H1 (cell line): Measurements from ENCODE around the gene ASCL2. TPM values are rescaled to one million over a fixed set of nuclear protein-coding genes. Genes with fewer than 3 reads are reported as not detected.

ENCODE experiments used
- CTCF ChIA-PET: fragments of 300-600 bp; sonication (Branson Sonifier 250); formaldehyde crosslinking; loops from one replicate; lab custom pipeline; 2021; ENCODE audit not compliant: partially characterized antibody; lab: Charles Lee
- POLR2A ChIA-PET: fragments of 300-600 bp; sonication (Branson Sonifier 250); formaldehyde crosslinking; loops from one replicate; lab custom pipeline; 2021; ENCODE audit warnings: inconsistent platforms; ENCODE audit not compliant: partially characterized antibody; lab: Charles Lee
- DNase-seq, 2 experiments: peaks; one replicate each; pipeline versions ENCODE4 v3.0.0 to v3.0.0-alpha.2; 2010 to 2022; ENCODE audit warnings: low spot score in 2 of 2, low read depth in 1 of 2, mixed read lengths in 1 of 2
- FAIRE-seq: peaks from 2 replicates; lab custom pipeline; 2011; peaks lifted over from hg19 to GRCh38; lab: Jason Lieb, UNC
- H2AFZ ChIP-seq: 2 replicates; pipeline ENCODE4 v1.8.1; 2012; ENCODE audit warnings: low read length, inconsistent platforms
- H2AK5ac ChIP-seq: 2 replicates; pipeline ENCODE4 v1.6.1; 2013; ENCODE audit warnings: low read depth, low read length
- H2BK120ac ChIP-seq: replicated peaks from 2 replicates; pipeline ENCODE3; 2013; ENCODE audit warnings: low read depth, low read length, inconsistent platforms
- H2BK12ac ChIP-seq: 2 replicates; pipeline ENCODE4 v1.6.1; 2013; ENCODE audit warnings: low read depth, low read length
- H2BK15ac ChIP-seq: 2 replicates; pipeline ENCODE4 v1.6.1; 2013; ENCODE audit warnings: low read length
- H2BK20ac ChIP-seq: 2 replicates; pipeline ENCODE4 v1.6.1; 2013; ENCODE audit warnings: low read length
- H2BK5ac ChIP-seq: 2 replicates; pipeline ENCODE4 v1.6.1; 2013; ENCODE audit warnings: low read depth, low read length
- H3K14ac ChIP-seq: 2 replicates; pipeline ENCODE4 v1.6.1; 2013; ENCODE audit warnings: inconsistent platforms; ENCODE audit not compliant: insufficient read length
- H3K18ac ChIP-seq: 2 replicates; pipeline ENCODE4 v1.6.1; 2013; ENCODE audit warnings: low read length; ENCODE audit errors: extremely low read depth
- H3K23ac ChIP-seq: 2 replicates; pipeline ENCODE4 v1.6.1; 2013; ENCODE audit warnings: inconsistent platforms; ENCODE audit not compliant: insufficient read length
- H3K23me2 ChIP-seq: 2 replicates; pipeline ENCODE4 v1.6.1; 2013; ENCODE audit warnings: low read depth, low read length
- H3K27ac ChIP-seq: 2 replicates; pipeline ENCODE4 v1.6.1; 2011; ENCODE audit warnings: low read depth, low read length, inconsistent platforms
- H3K27me3 ChIP-seq, 4 experiments: replicated peaks in 1 of 4; 1 replicate in 1 of 4; 2 replicates in 3 of 4; pipeline versions ENCODE4 v1.6.1 to v1.8.1; 2011 to 2013; ENCODE audit warnings: low read length in 3 of 4, mild to moderate bottlenecking in 3 of 4, inconsistent platforms in 2 of 4, mixed read lengths in 2 of 4, moderate library complexity in 1 of 4; ENCODE audit not compliant: control insufficient read depth in 3 of 4, insufficient read depth in 3 of 4; ENCODE audit errors: extremely low read depth in 1 of 4
- H3K36me3 ChIP-seq, 4 experiments: 2 replicates each; pipeline versions ENCODE4 v1.6.1 to v1.8.1; 2011 to 2013; ENCODE audit warnings: mild to moderate bottlenecking in 4 of 4, low read length in 3 of 4, moderate library complexity in 2 of 4, control low read depth in 1 of 4, inconsistent platforms in 1 of 4; ENCODE audit not compliant: insufficient read depth in 4 of 4, control insufficient read depth in 2 of 4
- H3K4ac ChIP-seq: replicated peaks from 2 replicates; pipeline ENCODE3; 2013; ENCODE audit warnings: low read length, low read depth, mixed read lengths, inconsistent platforms; ENCODE audit not compliant: insufficient read length
- H3K4me1 ChIP-seq, 4 experiments: replicated peaks in 1 of 4; 1 replicate in 1 of 4; 2 replicates in 3 of 4; pipeline versions ENCODE4 v1.6.1 to v1.8.1; 2011 to 2013; ENCODE audit warnings: low read length in 3 of 4, inconsistent platforms in 2 of 4, mixed read lengths in 1 of 4; ENCODE audit not compliant: insufficient read depth in 4 of 4, control insufficient read depth in 3 of 4
- H3K4me2 ChIP-seq, 2 experiments: 2 replicates each; pipeline versions ENCODE4 v1.6.1 to v1.8.1; 2011 to 2013; ENCODE audit warnings: low read depth in 2 of 2, low read length in 2 of 2, control low read depth in 1 of 2, inconsistent platforms in 1 of 2, mild to moderate bottlenecking in 1 of 2; ENCODE audit not compliant: insufficient read depth in 1 of 2
- H3K4me3 ChIP-seq, 4 experiments: fragments of 200-600, 300-600 bp in 1 of 4; sonication (generic), shearing (Covaris generic), sonication (Bioruptor Twin) in 1 of 4; 2 replicates each; pipeline versions ENCODE4 v1.5.1 to v1.8.1; 2011 to 2016; ENCODE audit warnings: low read length in 4 of 4, low read depth in 3 of 4, control low read depth in 2 of 4, inconsistent platforms in 2 of 4, mild to moderate bottlenecking in 2 of 4, mixed read lengths in 1 of 4, moderate library complexity in 1 of 4; ENCODE audit not compliant: insufficient read depth in 2 of 4; ENCODE audit errors: extremely low read depth in 1 of 4
- H3K56ac ChIP-seq: replicated peaks from 2 replicates; pipeline ENCODE3; 2013; ENCODE audit warnings: low read depth, mild to moderate bottlenecking, mixed read lengths, low read length, inconsistent platforms; ENCODE audit not compliant: insufficient read length
- H3K79me1 ChIP-seq: 2 replicates; pipeline ENCODE4 v1.6.1; 2013; ENCODE audit warnings: low read depth, low read length, control low read depth
- H3K79me2 ChIP-seq, 2 experiments: 2 replicates each; pipeline versions ENCODE4 v1.6.1 to v1.8.1; 2012 to 2013; ENCODE audit warnings: low read length in 2 of 2, mild to moderate bottlenecking in 2 of 2, inconsistent platforms in 1 of 2; ENCODE audit not compliant: insufficient read depth in 2 of 2, control insufficient read depth in 1 of 2
- H3K9ac ChIP-seq, 4 experiments: replicated peaks in 1 of 4; 1 replicate in 1 of 4; 2 replicates in 3 of 4; pipeline versions ENCODE4 v1.6.1 to v1.8.1; 2011 to 2013; ENCODE audit warnings: low read depth in 3 of 4, low read length in 3 of 4, control low read depth in 2 of 4, mild to moderate bottlenecking in 2 of 4, moderate library complexity in 2 of 4, inconsistent platforms in 1 of 4; ENCODE audit errors: extremely low read depth in 1 of 4
- H3K9me3 ChIP-seq, 2 experiments: 2 replicates each; pipeline versions ENCODE4 v1.6.1 to v1.8.1; 2012 to 2013; ENCODE audit warnings: mild to moderate bottlenecking in 2 of 2, moderate library complexity in 2 of 2, control low read depth in 1 of 2, inconsistent platforms in 1 of 2, low read depth in 1 of 2, low read length in 1 of 2, mixed read lengths in 1 of 2; ENCODE audit not compliant: insufficient read depth in 2 of 2
- H4K20me1 ChIP-seq, 2 experiments: replicated peaks in 1 of 2; 2 replicates each; pipeline versions ENCODE3 to v1.8.1; 2011 to 2013; ENCODE audit warnings: inconsistent platforms in 2 of 2, low read length in 2 of 2, mild to moderate bottlenecking in 1 of 2; ENCODE audit not compliant: insufficient read depth in 2 of 2, control insufficient read depth in 1 of 2
- H4K5ac ChIP-seq: 2 replicates; pipeline ENCODE4 v1.6.1; 2013; ENCODE audit warnings: low read length, low read depth, mixed read lengths, inconsistent platforms; ENCODE audit not compliant: insufficient read length
- H4K8ac ChIP-seq: 2 replicates; pipeline ENCODE4 v1.8.0; 2013; ENCODE audit warnings: mild to moderate bottlenecking, moderate library complexity, low read length, inconsistent platforms; ENCODE audit not compliant: insufficient read depth; ENCODE audit errors: extremely low read depth
- H4K91ac ChIP-seq: replicated peaks from 2 replicates; pipeline ENCODE3; 2013; ENCODE audit warnings: low read length, mixed read lengths, inconsistent platforms; ENCODE audit not compliant: insufficient read length
- BCL11A ChIP-seq, 2 experiments: IDR thresholded peaks; one replicate each; pipeline ENCODE4 v1.6.1; 2011; ENCODE audit warnings: low read depth in 2 of 2, low read length in 2 of 2, mild to moderate bottlenecking in 2 of 2
- BRCA1 ChIP-seq: IDR thresholded peaks from 2 replicates; pipeline ENCODE4 v1.6.1; 2012; ENCODE audit warnings: low read depth, low read length, improper control_type of control experiment
- CEBPB ChIP-seq: IDR thresholded peaks from 2 replicates; pipeline ENCODE4 v1.6.1; 2012; ENCODE audit warnings: low read depth, low read length
- EP300 ChIP-seq, 2 experiments: IDR thresholded peaks; 1 replicate in 1 of 2; 2 replicates in 1 of 2; pipeline ENCODE4 v1.6.1; 2011 to 2012; ENCODE audit warnings: low read depth in 2 of 2, low read length in 2 of 2, mild to moderate bottlenecking in 2 of 2, borderline replicate concordance in 1 of 2, inconsistent platforms in 1 of 2, moderate library complexity in 1 of 2
- HDAC2 ChIP-seq, 2 experiments: fragments of 300-600 bp in 1 of 2; sonication (generic) in 1 of 2; IDR thresholded peaks; 2 replicates each; pipeline ENCODE4 v1.6.1; 2011 to 2012; ENCODE audit warnings: low read depth in 2 of 2, low read length in 2 of 2, mild to moderate bottlenecking in 2 of 2, moderate library complexity in 2 of 2, borderline replicate concordance in 1 of 2, inconsistent platforms in 1 of 2
- HDAC6 ChIP-seq: IDR thresholded peaks from one replicate; pipeline ENCODE4 v1.7.1; 2012; ENCODE audit warnings: low read depth, mild to moderate bottlenecking, inconsistent platforms, low read length, moderate library complexity
- SIX5 ChIP-seq: IDR thresholded peaks from 2 replicates; pipeline ENCODE4 v1.6.1; 2011; ENCODE audit warnings: mild to moderate bottlenecking, low read depth, low read length
- TAF7 ChIP-seq: optimal IDR thresholded peaks from 2 replicates; pipeline ENCODE3; 2011; ENCODE audit warnings: low read depth, mild to moderate bottlenecking, inconsistent platforms, low read length, moderate library complexity, borderline replicate concordance
- WGBS, 2 experiments: shearing (Covaris generic) in 1 of 2; methylation state at CpG; one replicate each; pipeline versions ENCODE4 v1.1.6 to v1.1.7; 2013 to 2015; ENCODE audit warnings: low lambda C conversion rate in 2 of 2, mixed read lengths in 2 of 2, inconsistent platforms in 1 of 2, low coverage in 1 of 2, missing lambda C conversion rate in 1 of 2; ENCODE audit not compliant: insufficient replicate concordance in 2 of 2, insufficient coverage in 1 of 2, insufficient read length in 1 of 2; ENCODE audit errors: extremely low coverage in 1 of 2, missing lambda C conversion rate in 1 of 2; 5-methylcytosine and 5-hydroxymethylcytosine counted together
- polyA plus RNA-seq, 7 experiments: library from polyadenylated mRNA; depleted of rRNA in 3 of 7; stranded (reverse) in 5 of 7; unstranded in 2 of 7; fragments of >200 nt in 5 of 7; fragments of 200-250 nt in 2 of 7; gene quantifications; 1 replicate in 5 of 7; 2 replicates in 1 of 7; 4 replicates in 1 of 7; pipeline versions ENCODE4 v1.2.1 to v1.2.3, GENCODE V29; 2011 to 2013; ENCODE audit warnings: missing spikeins in 2 of 7, mixed read lengths in 2 of 7
- total RNA-seq: library from RNA; stranded (reverse); fragmentation: NEBNext Ultra II Directional; extraction: Animal tissue kit (Norgen Biotek cat#: 25700); gene quantifications from 2 replicates; pipeline ENCODE4 v1.2.1, GENCODE V29; 2021
- TF ChIP-seq, protein P1 (sequence below): IDR thresholded peaks from 2 replicates; pipeline ENCODE4 v1.6.1; 2012; ENCODE audit warnings: inconsistent platforms
- TF ChIP-seq, protein P2 (sequence below), 3 experiments: IDR thresholded peaks; 1 replicate in 2 of 3; 2 replicates in 1 of 3; pipeline versions ENCODE4 v1.5.1 to v1.6.1; 2011; ENCODE audit warnings: low read length in 3 of 3, mild to moderate bottlenecking in 3 of 3, inconsistent platforms in 2 of 3, low read depth in 1 of 3, moderate library complexity in 1 of 3; ENCODE audit not compliant: insufficient read depth in 1 of 3; ENCODE audit errors: control extremely low read depth in 1 of 3

Gene ASCL2
- total and polyA plus RNA-seq, 2 of the 8 experiments (the other 6 are each of a cell fraction or from before 2014, with no cell fraction given) = 0.51 to 0.56 TPM

DNA sequence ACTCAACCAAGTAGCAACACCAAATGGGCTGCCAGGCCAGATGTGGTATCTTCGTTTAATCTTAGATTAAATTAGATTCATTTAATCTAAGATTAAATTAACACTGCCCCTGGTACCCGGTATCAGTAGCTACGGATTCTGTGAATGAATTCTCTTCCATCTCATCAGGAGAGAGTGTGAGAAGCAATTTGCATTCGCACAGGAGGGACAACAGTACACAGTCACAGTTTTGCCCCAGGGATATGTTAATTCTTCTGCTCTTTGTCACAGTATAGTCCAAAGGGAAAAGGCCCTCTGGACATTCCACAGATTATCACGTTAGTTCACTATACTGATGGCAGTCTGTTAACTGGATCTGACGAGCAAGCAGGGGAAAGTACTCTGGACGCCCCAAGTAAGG lies 22.9 kb downstream of the ASCL2 start:
- Histone ChIP-seq H3K79me1 (no peaks in the 10 kb centered on the region), H3K9ac (no peak overlapping the region), H2AK5ac (no peak overlapping the region), H3K4me2 (no peak overlapping the region), H4K8ac (no peak overlapping the region), H3K18ac (no peak overlapping the region), H3K27me3 (no peaks in the 10 kb centered on the region; a peak in 2 of 7 replicates), H3K36me3 (no peaks in the 10 kb centered on the region), H3K4me1 (no peaks in the 10 kb centered on the region), H3K79me2 (no peaks in the 10 kb centered on the region), H3K27ac (no peak overlapping the region), H3K9me3 (no peaks in the 10 kb centered on the region), H3K4ac (no peak overlapping the region), H4K5ac (no peak overlapping the region), H2BK12ac (no peak overlapping the region), H3K56ac (no peak overlapping the region), H2BK5ac (no peak overlapping the region), H4K91ac (no peak overlapping the region), H2BK20ac (no peak overlapping the region), H2BK15ac (no peak overlapping the region), H3K23me2 (no peaks in the 10 kb centered on the region), H3K14ac (no peak overlapping the region), H4K20me1 (no peaks in the 10 kb centered on the region), H2BK120ac (no peak overlapping the region), H3K23ac (no peak overlapping the region), H2AFZ (no peak overlapping the region), H3K4me3 (no peak overlapping the region)
- CTCF ChIA-PET = interaction anchor here (1.1 kb wide), 1 partner anchor 39 kb away, joined by 4 read pairs; no protein-coding TSS in a partner anchor
- TF ChIP-seq, protein P1, sequence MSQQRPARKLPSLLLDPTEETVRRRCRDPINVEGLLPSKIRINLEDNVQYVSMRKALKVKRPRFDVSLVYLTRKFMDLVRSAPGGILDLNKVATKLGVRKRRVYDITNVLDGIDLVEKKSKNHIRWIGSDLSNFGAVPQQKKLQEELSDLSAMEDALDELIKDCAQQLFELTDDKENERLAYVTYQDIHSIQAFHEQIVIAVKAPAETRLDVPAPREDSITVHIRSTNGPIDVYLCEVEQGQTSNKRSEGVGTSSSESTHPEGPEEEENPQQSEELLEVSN = no peak
- no peak for TF ChIP-seq BRCA1
- TF ChIP-seq CEBPB = no peak
- no peak for TF ChIP-seq EP300 (IDR thresholded peaks at IDR 0.05; ENCODE audit: borderline replicate concordance in 1 of 2, low read depth in 2 of 2, low read length in 2 of 2)
- no peak for TF ChIP-seq HDAC2 (IDR thresholded peaks at IDR 0.05; ENCODE audit: borderline replicate concordance in 1 of 2, low read depth in 2 of 2, low read length in 2 of 2)
- TF ChIP-seq TAF7 = no peak
- no peak for TF ChIP-seq BCL11A (IDR thresholded peaks at IDR 0.05; ENCODE audit: low read depth in 2 of 2, low read length in 2 of 2)
- TF ChIP-seq HDAC6 = no peak
- no peak for TF ChIP-seq SIX5
- TF ChIP-seq, protein P2, sequence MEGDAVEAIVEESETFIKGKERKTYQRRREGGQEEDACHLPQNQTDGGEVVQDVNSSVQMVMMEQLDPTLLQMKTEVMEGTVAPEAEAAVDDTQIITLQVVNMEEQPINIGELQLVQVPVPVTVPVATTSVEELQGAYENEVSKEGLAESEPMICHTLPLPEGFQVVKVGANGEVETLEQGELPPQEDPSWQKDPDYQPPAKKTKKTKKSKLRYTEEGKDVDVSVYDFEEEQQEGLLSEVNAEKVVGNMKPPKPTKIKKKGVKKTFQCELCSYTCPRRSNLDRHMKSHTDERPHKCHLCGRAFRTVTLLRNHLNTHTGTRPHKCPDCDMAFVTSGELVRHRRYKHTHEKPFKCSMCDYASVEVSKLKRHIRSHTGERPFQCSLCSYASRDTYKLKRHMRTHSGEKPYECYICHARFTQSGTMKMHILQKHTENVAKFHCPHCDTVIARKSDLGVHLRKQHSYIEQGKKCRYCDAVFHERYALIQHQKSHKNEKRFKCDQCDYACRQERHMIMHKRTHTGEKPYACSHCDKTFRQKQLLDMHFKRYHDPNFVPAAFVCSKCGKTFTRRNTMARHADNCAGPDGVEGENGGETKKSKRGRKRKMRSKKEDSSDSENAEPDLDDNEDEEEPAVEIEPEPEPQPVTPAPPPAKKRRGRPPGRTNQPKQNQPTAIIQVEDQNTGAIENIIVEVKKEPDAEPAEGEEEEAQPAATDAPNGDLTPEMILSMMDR (IDR thresholded peaks at IDR 0.05; ENCODE audit: control extremely low read depth in 1 of 3, insufficient read depth in 1 of 3, low read depth in 1 of 3, low read length in 3 of 3) = no peak
- DNase-seq = no peak
- WGBS, 2 experiments = 88% methylated on average over 7 of the region's 7 CpGs; no CpG with 5 or more reads in 1 of the 2 experiments
- FAIRE-seq = no peak
- POLR2A ChIA-PET = no interaction called here
